Measurements from ENCODE around the gene PRKCA.

GRCh38 chr17:66805567-66805966 lies 503.2 kb downstream of the PRKCA start:
- TF ChIP-seq THRA (CRISPR knock-in tag; IDR thresholded peaks at IDR 0.05; ENCODE audit: borderline replicate concordance) (no peak), CTCF (CRISPR knock-in tag; IDR thresholded peaks at IDR 0.05) (no peak), AFF4 (CRISPR knock-in tag; IDR thresholded peaks at IDR 0.05) (no peak), PRDM15 (CRISPR knock-in tag; IDR thresholded peaks at IDR 0.05) (no peak), REST (IDR thresholded peaks at IDR 0.05; ENCODE audit: borderline replicate concordance in 1 of 2, low read depth in 1 of 2, low read length in 2 of 2) (no peak), POLR2A (IDR thresholded peaks at IDR 0.05; ENCODE audit: insufficient read depth in 1 of 2, low read depth in 2 of 2, low read length in 2 of 2) (no peak), HMG20A (CRISPR knock-in tag; IDR thresholded peaks at IDR 0.05; ENCODE audit: borderline replicate concordance) (no peak), ZNF136 (CRISPR knock-in tag; IDR thresholded peaks at IDR 0.05; ENCODE audit: low read depth) (no peak), POLR2G (IDR thresholded peaks at IDR 0.05; ENCODE audit: low read depth, low read length) (no peak), ZNF512B (CRISPR knock-in tag; IDR thresholded peaks at IDR 0.05; ENCODE audit: borderline replicate concordance) (no peak), PHF5A (CRISPR knock-in tag; IDR thresholded peaks at IDR 0.05; ENCODE audit: low read depth, unreplicated experiment) (no peak), MAF1 (CRISPR knock-in tag; IDR thresholded peaks at IDR 0.05; ENCODE audit: borderline replicate concordance) (no peak), ZNF780A (CRISPR knock-in tag; IDR thresholded peaks at IDR 0.05) (no peak)

Measured in HepG2 (cell line).